ENCODE results near the gene BCAS1.
A peak's percentile ranks its signal among the peaks of the same experiment; 100 is the strongest.

The BCAS1 gene

DNA sequence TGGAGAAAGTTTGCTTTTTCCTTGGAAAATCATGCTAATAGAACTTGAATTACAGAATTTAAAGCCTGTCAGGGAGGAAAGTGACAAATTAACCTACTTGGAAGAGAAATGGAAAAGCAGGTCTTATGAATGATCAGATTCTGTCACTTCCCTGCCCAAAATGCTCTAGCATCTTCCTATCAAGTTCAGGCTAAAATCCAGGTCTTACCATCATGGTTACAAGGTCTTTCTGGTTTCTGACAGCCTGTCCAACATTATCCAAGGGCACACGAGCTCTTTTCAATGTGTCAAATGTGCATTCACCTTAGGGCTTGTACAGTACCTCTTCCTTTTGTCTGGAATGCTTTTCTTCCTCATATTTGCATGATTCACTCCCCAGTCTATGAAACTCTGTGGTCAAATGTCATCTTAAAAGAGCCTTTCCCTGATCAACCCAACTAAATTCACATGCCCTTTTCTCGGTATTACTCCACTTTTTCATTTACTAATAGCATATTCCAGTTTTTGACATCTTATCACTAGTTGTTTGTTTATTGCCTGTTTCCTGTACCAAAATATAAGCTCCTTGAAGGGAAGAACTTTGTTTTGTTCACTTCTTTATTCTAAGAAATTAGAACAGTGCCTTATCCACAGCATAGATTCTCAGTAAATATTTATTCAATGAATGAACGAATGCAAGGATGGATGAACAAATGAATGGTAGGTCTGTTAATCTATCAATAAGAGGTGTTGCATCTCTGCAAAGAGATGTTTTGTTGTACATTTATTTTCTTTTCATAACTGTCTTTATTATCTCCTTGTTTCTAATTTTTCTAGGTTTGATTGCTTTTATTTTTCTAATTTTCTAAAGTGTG is 139.5 kb downstream of the BCAS1 start:
- no peak for DNase-seq (ENCODE audit: low read depth in 4 of 4, low spot score in 1 of 4)

DNA sequence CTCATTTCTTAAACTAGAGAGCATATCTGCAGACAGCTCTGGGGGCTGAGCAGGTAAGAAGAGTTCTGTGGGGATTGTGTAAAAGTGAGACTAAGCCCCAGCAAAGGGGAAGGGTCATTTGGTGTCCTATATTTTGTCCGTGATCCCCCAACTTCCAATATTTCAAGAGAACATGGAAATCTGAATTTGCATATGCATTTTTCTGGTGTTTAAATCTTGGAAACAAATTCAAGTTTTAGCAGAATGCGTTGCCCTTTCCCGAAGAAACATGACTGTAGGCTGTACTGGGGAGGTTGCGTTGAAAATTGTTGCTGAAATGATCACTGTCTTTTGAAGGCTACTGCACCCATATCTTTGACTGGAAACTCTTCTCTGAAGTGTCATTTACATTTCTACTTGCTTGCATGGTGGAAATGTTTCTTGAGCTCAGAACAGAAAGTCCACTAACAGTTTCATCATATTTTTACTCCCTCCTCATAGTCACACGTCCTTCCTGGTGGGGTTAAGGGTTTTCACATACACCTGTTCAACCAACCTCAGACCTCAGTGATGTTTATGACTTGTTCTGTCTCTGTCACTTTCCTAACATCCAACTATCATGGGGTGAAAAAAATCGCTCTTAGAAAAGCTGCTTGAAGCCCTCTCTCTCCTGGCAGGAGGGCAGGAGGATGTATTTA is 140.3 kb downstream of the BCAS1 start:
- DNase-seq (ENCODE audit: low read depth in 4 of 4, low spot score in 1 of 4), result no peak

DNA sequence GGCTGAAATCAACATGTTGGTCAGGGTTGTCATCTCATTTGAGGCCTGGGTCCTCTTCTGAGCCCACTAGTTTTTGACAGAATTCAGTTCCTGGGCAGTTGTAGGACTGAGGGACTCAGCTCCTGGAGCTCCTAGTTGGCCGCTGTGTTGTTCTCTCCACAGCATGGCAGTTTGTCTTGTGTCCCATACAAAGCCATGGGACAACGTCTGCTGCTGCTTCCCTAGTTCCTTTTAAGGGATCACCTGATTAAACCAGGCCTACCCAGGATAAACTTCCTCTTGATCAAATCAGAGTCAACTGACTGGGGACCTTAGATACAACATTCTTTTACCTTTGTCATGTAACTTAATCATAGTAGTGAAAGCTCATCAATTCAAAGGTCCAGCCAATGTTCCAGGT is 141.0 kb downstream of the BCAS1 start:
- no peak for DNase-seq (ENCODE audit: low read depth in 4 of 4, low spot score in 1 of 4)

DNA sequence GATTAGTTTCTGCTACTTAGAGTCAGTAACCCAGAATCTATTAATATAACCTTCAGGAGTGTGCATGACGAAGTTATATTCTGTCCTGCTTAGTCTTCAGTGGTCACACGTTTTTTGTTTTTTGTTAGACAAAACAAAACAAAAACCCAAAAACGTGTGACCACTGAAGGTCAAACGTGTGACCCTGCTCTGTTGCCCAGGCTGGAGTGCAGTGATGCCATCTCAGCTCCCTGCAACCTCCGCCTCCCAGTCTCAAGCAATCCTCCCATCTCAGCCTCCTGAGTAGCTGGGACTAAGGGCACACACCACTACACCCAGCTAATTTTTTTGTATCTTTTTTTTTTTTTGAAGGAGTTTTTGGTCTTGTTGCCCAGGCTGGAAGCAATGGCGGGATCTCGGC is 142.4 kb downstream of the BCAS1 start:
- DNase-seq (ENCODE audit: low read depth in 4 of 4, low spot score in 1 of 4), result no peak

DNA sequence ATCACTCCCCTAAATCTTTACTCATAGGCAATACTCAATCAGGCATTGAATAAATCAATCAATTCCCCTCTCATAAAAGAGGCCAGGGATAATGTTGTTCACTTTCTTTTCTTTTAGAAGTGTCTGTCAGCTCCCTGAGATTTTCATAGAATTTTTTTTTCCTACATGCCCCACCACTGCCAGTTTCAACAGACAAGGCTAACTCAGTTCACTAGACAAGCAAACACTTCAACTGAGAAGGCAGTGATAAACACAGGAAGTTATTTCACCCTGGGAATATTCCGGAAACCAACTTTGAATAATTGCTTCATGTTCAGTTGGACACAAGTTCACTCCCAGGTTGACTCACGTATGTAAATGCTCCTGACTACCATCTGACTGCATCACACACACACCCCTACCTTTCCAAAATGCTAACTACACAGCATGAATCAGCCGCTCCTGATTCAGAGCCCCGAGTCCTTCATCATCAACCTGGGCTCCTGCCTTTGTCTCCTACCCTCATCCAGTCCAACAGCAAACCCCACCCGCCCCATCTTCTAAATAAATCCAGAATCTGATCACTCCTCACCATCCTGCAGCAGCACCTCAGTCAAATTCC is 143.9 kb downstream of the BCAS1 start:
- no peak for DNase-seq (ENCODE audit: low read depth in 4 of 4, low spot score in 1 of 4)

DNA sequence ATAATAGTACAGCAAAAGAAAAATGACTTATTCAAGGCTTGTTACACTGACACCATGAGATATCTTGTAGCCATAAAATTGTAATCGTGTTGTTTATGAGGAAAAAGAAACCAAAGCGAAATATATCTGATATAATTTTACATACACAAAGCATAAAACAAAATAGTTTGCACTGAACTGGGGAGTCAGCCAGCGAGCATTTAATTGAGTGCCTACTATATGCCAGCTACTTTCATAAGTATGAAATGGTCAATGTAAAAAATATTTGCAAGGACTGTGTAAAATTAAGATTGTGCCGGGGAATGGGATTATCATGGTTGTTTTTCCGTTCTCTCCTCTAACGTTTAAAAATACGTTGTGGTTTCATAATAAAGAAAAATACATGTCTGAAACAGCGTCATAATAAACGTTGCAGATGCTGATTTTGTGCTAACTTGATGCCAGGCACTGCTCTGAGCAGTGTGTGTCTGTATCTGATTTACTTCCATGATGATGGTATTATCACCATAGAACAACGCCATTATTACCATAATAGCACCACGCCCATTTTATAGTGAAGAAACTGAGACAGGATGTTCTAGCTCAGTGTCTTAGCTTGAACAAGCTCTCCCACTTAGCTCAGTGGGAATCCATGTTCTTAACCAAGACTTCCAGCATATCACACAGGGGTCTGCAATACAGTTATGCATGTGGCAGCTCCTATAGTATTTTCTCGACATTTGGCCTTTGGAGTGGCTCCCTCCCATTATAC is 144.6 kb downstream of the BCAS1 start:
- no peak for DNase-seq (ENCODE audit: low read depth in 4 of 4, low spot score in 1 of 4)

DNA sequence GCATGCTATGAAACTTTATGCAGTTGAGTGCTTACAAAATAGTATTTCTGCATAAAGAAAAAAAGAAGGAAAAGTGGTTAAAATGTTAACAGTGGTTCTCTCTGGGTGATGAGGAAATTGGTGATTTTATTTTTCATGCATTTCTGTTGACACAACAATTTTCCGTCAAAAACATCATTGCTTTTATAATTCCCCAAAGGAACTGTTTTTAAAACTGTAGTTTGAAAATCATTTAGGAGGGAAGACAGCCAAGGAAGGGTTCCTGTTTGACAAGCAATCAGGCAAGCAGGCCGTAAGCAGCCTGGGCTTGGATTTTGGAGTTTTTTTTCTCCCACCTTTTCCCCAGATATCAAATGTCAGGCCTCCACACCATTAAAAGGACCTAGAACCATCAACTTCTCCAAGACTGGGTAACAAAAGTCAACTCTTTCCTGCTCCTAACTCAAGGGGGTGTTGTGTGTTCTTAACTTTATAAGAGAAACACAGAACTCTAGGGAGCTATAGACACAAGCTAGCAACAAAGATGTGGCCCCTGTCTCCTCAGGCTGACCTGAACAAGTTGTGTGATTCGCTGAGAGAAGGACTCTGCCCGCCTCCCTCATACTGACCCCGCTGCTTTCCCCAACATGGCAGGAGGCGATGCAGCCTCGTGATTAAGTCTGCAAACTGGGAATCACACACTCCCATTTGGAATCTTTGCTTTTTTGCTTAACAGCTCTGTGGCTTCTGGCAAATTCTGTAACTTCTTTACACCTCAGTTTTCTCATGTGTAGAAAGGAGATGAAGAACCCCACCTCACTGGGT is 146.6 kb downstream of the BCAS1 start:
- no peak for DNase-seq (ENCODE audit: low read depth in 4 of 4, low spot score in 1 of 4)

DNA sequence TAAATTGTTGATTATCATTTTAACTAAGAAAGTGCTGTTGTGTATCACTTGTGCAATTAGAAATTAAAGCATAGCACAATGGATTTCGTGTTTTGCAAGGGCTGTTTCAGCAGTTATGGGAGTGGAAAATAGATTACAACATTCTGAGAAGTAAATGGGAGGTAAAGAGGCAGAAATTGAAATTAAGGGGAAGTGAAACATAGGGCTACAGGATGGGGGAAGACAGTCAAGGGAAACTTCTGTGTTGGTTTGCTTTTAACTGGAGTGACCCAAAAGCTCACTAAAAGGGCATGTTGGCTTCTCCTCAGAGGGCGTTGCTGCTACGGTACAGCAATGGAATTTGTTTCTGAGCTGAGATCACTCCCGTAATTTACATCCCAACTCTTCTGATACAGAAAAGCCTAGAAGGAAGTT is 147.5 kb downstream of the BCAS1 start:
- no peak for DNase-seq (ENCODE audit: low read depth in 4 of 4, low spot score in 1 of 4)

DNA sequence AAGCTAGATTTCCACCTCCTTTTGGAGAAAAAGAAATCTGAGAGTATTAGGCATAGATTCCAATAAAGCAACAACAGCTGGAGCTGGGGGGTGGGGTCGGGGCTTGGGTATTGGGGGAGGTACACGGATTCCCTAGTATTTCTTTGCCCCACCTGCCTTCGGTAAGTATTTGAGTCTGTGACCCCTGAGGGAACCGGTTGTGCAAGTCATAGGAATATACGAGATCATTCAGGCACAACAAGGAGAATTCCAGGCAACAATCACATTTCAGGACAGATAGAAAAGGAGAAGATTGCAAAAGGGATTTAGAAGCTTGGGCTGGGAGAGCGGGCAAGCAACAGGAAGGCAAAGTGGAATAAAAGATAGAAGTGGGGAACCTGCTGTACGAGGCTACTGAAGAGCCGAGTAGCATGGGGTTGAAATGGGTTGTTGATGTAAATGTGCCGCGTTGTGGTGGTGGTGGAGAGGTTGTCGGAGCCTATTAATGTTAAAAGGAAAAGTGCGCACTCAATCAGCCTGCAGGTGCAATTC is 148.9 kb downstream of the BCAS1 start:
- no peak for DNase-seq (ENCODE audit: low read depth in 4 of 4, low spot score in 1 of 4)

DNA sequence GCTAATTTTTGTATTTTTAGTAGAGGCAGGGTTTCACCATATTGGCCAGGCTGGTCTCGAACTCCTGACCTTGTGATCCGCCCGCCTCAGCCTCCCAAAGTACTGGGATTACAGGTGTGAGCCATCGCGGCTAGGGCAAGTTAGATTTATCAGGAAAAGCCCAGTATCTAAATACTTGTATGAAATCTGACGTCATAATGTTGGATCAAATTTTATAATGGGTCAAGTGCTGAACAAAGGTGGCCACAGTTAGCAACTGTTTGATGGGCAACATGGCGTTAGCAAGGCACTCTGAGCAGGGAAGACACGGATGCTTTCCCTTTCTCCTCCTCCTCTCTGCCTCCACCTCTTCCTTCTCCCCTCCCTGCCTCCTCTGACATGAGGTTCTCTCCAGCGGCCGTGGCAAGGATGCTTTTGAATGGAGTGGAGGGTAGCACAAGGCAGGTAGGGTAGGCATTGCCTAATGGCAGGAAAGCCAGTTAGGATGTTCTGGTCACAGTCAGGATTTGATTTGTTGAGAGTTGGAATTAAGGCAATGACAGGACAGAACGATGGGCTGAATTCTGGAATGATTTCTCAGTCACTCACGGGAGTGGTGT is 149.6 kb downstream of the BCAS1 start:
- DNase-seq (ENCODE audit: low read depth in 4 of 4, low spot score in 1 of 4), result no peak

DNA sequence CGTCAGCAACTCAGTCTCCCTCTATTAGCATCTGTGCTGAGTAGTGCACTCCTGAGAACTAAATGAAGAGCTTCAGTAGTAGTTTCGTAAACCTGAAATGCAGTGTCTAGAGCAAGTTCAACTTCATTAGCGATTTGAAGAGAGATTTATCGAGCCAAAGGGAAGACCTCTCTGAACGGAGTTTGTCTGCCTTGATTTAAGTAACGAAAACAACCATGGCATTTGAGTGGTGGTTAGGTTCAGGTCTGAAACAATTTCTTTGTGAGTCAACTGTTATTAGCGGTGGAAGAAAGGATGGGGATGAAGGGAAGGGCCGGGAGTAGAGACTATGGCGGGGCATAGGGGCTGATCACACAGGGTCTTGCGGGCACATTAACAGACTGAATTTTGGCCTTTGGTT is 150.5 kb downstream of the BCAS1 start:
- no peak for DNase-seq (ENCODE audit: low read depth in 4 of 4, low spot score in 1 of 4)

DNA sequence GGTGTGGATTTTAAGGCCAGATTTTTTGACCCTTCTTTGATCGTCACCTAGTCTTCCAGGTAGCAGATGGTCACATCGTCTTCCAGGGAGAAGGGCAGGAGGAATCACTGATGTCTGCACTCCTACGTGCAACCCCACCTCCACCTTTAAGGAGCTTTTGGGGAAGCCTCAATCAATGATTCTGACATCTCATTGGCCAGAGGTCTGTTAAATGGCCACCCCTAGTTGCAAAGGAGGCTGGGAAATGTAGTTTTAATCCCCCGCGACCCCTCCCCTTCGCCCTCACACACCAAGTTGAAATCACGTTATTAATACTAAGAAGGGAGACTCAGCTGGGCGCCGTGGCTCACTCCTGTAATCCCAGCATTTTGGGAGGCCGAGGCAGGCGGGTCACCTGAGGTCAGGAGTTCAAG is 151.4 kb downstream of the BCAS1 start:
- no peak for DNase-seq (ENCODE audit: low read depth in 4 of 4, low spot score in 1 of 4)

DNA sequence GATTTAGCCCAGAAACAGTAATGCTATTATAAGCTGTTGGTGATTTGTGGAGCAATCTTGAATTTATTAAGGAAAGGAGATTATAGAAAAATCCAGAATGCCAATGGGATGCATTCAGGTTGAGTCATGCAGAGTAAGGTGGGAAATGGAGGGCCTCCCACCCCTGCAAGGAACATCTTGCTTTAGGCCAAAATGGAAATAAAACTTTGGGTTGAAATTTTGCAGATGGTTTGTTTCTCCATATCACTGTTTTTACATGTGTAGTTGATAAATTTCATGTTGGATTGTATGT is 152.4 kb downstream of the BCAS1 start:
- DNase-seq (ENCODE audit: low read depth in 4 of 4, low spot score in 1 of 4), result no peak

DNA sequence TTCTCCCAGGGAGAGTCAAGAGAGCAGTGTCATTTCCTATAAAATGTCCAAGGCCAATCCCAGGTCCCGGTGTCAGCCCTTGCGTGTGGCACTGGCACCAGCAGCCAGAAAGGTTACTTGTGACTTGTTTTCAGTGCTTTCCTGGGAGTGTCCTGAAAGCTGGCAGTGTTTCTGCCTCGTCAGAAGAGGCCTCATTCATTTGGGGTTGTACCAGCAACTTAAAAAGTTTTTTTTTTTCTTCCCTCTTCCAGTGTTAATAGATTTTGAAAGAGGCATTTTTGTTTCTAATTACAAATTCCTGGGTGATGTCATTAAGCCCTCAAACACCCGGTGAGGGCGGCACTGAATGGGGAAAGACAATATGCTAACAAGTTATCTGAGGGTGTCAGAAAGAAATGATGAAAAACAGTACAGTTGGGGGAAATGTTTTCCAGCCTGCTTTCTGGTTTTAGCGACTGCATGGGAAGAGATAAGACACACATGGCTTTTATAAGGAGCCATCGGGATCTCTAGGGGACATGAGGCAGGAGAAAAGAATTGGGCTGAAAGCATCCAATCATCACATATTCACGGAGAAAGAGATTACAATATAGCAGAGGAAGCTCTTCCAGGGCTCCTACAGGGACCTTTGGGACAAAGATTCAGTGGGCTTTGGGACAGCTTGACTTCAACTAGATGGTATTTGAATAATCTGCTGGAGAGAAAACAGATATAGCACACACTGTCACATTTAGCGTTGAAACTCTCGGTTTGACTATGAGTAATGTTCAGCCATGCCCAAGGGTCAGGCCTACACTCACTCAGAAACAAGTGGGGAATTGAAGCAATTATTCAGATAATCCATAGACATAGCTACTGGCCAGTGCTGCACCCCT is 153.0 kb downstream of the BCAS1 start:
- DNase-seq (ENCODE audit: low read depth in 4 of 4, low spot score in 1 of 4), result no peak

DNA sequence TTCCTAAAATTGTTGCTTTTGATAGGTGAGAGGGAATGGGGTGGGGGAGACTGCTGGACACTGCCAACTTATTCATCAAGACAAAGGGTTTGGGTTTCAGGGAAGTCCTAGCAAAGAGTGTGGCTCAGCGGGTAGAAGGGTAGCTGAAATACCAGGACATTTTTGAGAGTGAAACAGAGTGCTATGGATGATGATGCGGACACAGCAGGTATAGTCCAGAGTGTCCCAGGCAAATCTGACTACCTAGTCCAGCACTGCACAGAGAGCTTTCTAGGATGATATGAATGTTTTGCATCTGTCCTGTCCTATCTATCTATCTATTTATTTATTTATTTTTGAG is 154.3 kb downstream of the BCAS1 start:
- no peak for DNase-seq (ENCODE audit: low read depth in 4 of 4, low spot score in 1 of 4)

DNA sequence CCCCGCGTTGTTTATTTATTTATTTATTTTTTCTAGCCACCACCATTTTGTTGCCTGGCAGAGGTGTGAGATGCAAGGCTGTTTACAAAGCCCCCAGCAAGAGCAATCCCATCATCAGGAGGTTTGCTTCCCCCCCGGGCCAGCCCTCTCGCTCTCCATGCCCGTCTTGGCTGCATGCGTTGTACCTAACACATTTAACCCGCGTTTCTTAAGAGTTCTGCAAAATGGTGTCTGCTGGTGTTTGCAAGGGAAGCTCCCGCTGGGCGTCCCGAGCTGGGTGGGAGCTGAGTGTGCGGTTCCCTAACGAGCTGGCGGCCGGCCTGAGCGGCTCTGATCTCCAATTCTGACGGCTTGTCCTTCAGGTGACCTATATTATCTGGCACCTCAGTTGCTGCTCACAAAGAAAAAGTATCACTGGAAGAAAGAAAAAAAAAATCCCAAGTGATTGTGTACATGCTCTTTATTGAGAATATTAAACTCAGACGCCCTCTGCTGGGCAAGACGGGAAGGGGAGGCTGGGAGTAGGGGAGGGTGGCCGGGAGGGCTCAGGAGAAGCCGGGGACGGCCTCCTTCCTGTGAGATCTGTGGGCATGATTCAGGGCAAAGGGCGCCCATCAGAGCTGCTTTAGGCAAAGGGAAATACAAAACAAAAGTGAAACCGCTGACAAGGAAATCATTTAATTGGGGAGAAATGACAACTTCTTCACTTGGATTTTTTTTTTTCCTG is 154.8 kb downstream of the BCAS1 start:
- peak; percentile 94 for DNase-seq (ENCODE audit: low read depth in 4 of 4, low spot score in 1 of 4)

DNA sequence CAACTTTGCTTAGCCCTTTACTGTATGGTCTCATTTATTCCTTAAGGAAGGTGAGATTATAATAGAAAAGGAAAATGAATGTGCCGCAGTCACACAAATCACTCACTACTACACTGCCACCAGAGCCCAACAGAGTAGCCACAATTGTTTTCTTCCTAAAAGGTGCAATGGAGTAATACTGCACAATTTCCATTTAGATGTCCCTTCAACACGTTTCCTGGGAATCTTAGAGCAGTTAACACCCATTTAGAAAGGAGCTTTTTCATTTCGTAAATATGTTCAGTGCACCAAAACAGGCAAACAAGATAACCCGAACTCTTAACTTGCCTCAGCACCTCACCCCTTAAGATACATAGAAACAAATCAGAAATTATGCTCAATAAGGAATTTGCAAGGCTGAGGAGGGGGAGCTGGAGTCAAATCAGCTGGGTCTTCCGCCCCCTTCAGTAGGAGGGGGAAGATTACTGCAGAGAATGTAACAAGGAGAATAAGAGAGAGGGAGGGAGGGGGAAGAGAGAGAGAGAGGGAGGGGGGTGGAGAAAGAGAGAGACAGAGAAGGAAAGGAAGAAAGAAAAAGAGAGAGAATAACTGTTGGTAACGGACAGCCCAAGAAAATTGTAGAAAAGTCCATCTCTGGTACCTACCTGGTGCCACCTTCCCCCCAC is 155.5 kb downstream of the BCAS1 start:
- no peak for DNase-seq (ENCODE audit: low read depth in 4 of 4, low spot score in 1 of 4)

DNA sequence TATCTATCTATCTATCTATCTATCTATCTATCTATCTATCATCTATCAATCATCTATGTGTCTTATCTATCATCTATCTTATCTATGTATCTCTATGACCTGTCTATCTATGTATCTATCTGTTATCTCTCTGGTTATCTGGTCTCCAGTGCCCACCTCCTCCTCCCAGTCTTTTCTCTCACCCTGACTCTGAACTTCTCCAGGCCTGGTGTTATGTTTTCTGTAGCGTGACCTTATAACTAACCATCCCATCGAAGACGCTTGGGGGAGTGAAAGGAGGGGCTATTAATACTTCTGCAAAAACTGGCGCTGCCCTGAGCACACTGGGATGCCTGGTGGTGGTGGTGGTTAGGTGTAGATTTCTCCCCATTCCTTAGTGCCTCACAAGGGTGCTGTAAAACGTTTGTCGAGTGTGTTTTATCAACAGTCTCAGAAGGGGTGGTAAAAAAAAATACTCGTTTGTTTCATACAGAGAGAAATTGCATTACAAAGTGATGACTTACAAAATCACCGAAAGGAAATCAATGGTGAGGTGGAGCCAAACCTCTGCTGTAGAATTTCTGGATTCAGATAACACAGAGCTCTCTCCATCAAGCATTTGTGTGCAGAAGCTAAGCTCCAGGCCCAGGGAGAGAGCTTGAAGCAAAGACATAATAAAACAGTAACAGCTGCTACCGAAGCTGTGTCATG is 156.2 kb downstream of the BCAS1 start:
- no peak for DNase-seq (ENCODE audit: low read depth in 4 of 4, low spot score in 1 of 4)

Measured in stimulated activated CD4-positive, alpha-beta T cell treated with anti-CD3 and anti-CD28 coated beads, Interleukin-1b, Interleukin-23, amount 100 ng/mL, for 24 hours (primary cell).